ENCODE data around the gene SAPCD2. TPM values are rescaled to one million over a fixed set of nuclear protein-coding genes. Genes with fewer than 3 reads are reported as not detected.
A peak's percentile ranks its signal among the peaks of the same experiment; 100 is the strongest.

Gene SAPCD2
- total RNA-seq, 4 donors from 2014 or later: 0.13 to 1.3 (median 0.19) TPM

GRCh38 chr9:137044037-137044436 lies 26.3 kb downstream of the SAPCD2 start:
- ATAC-seq: no peak
- Histone ChIP-seq H3K4me3 (peak overlapping the region in 1 of 2 donors; percentile 73), H3K9me3 (no peaks in the 10 kb centered on the region), H3K27ac (peak overlapping the region in 3 of 4 donors; percentile 37 to 83 (median 75)), H3K4me1 (peaks cover 0 to 47% (median 12%) of the 10 kb centered on the region in 3 donors), H3K27me3 (peaks cover 25% of the 10 kb centered on the region), H3K36me3 (peaks cover 0 to 38% of the 10 kb centered on the region in 2 donors)
- no peak for TF ChIP-seq CTCF (IDR thresholded peaks at IDR 0.05)
- TF ChIP-seq POLR2A (IDR thresholded peaks at IDR 0.05): no peak
- TF ChIP-seq POLR2AphosphoS5 (IDR thresholded peaks at IDR 0.05): no peak
- no peak for TF ChIP-seq EP300 (IDR thresholded peaks at IDR 0.05)
- 100% methylated on average over 1 of the region's 12 CpGs; no CpG with 5 or more reads in 1 of the 2 donors for WGBS, 2 donors (ENCODE audit: low coverage in 1 of 2)

GRCh38 chr9:137042751-137043727 lies 27.3 kb downstream of the SAPCD2 start:
- Histone ChIP-seq H3K4me3 (peak overlapping the region in 1 of 2 donors; percentile 73), H3K27ac (peak overlapping the region in 3 of 4 donors; percentile 43 to 83 (median 75)), H3K36me3 (peaks cover 0 to 48% of the 10 kb centered on the region in 2 donors), H3K27me3 (peaks cover 15% of the 10 kb centered on the region), H3K9me3 (no peaks in the 10 kb centered on the region), H3K4me1 (peaks cover 0 to 41% (median 12%) of the 10 kb centered on the region in 3 donors)
- ATAC-seq: peak; percentile 35
- TF ChIP-seq POLR2A (IDR thresholded peaks at IDR 0.05): no peak
- no peak for TF ChIP-seq POLR2AphosphoS5 (IDR thresholded peaks at IDR 0.05)
- TF ChIP-seq EP300 (IDR thresholded peaks at IDR 0.05): no peak
- no peak for TF ChIP-seq CTCF (IDR thresholded peaks at IDR 0.05)
- WGBS, 2 donors (ENCODE audit: low coverage in 1 of 2): no CpG with 5 or more reads among the region's 36 CpGs

- H3K4me3 ChIP-seq: peak overlapping the region in 1 of 2 donors; percentile 22
- no peak for TF ChIP-seq POLR2AphosphoS5 (IDR thresholded peaks at IDR 0.05)
- TF ChIP-seq EP300 (IDR thresholded peaks at IDR 0.05): no peak
- ATAC-seq: no peak
- WGBS, 2 donors (ENCODE audit: low coverage in 1 of 2): 68% methylated on average over 5 of the region's 16 CpGs; no CpG with 5 or more reads in 1 of the 2 donors
- peaks cover 0 to 33% (median 12%) of the 10 kb centered on the region in 3 donors for H3K4me1 ChIP-seq
- no peaks in the 10 kb centered on the region for H3K27me3 ChIP-seq
- H3K36me3 ChIP-seq: peaks cover 0 to 58% of the 10 kb centered on the region in 2 donors
- H3K9me3 ChIP-seq: no peaks in the 10 kb centered on the region
- peak overlapping the region in 2 of 4 donors; percentile 5 to 50 for H3K27ac ChIP-seq
Measured at GRCh38 chr9:137041124-137041523, 29.2 kb downstream of the SAPCD2 start.

DNA sequence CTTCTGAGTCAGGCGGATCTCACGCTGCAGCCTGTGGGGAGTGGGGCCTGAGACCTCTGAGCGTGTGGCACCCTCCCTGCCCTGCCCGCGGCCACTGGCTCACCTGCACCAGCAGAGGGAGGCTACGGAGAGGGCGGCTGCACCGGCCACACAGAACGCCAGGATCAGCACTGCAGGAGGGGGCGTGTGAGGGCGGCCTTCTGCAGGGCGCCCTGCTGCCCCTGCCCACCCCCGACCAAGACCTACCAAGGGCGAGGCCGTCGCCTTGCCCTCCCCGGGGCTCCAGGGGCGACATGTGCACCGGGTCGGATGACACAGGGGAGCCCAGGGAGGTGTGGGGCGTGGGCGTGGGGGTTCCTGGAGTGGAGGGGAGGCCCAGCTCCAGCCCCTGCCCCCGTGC lies 29.8 kb downstream of the SAPCD2 start:
- H3K36me3 ChIP-seq: peaks cover 0 to 58% of the 10 kb centered on the region in 2 donors
- peak overlapping the region in 1 of 2 donors; percentile 22 for H3K4me3 ChIP-seq
- no peak for ATAC-seq
- peak overlapping the region in 2 of 4 donors; percentile 5 to 50 for H3K27ac ChIP-seq
- TF ChIP-seq POLR2A (IDR thresholded peaks at IDR 0.05): no peak
- TF ChIP-seq EP300 (IDR thresholded peaks at IDR 0.05): no peak
- no peak for TF ChIP-seq POLR2AphosphoS5 (IDR thresholded peaks at IDR 0.05)
- TF ChIP-seq CTCF (IDR thresholded peaks at IDR 0.05): no peak
- H3K9me3 ChIP-seq: no peaks in the 10 kb centered on the region
- H3K4me1 ChIP-seq: peaks cover 0 to 33% (median 13%) of the 10 kb centered on the region in 3 donors
- WGBS, 2 donors (ENCODE audit: low coverage in 1 of 2): no CpG with 5 or more reads among the region's 23 CpGs
- peaks cover 2% of the 10 kb centered on the region for H3K27me3 ChIP-seq

DNA sequence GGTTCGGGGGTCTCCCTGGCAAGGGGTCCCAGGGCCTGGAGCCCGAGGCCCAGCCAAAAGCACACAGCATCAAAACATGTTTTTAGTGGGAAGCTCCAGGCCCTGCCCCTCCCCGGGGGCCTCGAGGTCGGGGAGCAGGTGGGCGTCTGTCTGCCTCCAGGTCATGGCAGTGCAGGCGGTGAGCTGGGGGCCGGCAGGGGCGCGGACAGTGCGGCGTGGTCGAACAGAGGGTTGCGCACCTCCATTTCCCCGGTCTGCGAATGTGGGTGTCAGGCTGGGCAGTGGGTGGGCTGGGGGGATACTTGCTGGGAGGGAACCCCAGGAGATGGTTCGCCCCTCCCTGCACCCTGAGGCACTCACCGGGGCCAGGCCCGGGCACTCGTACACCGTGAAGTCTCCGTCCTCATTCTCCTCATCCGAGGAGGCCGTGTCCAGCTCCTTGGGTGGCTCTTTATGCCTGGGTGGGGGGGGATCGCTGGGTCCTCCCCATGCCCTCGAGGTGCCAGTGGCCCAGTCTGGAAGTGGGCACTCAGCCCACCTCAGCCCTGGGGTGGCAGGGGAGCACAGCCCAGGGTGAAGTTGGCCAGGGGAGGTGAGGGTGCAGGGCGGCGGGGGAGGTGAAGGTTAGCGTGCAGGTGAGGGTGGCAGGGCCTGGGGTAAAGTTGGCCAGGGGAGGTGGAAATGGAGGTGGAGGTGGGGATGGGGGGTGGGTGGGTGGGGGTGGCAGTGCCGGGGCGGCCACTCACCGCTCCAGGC lies 30.6 kb downstream of the SAPCD2 start:
- no peaks in the 10 kb centered on the region for H3K9me3 ChIP-seq
- no peak overlapping the region for H3K4me3 ChIP-seq
- H3K4me1 ChIP-seq: peaks cover 0 to 34% (median 16%) of the 10 kb centered on the region in 3 donors
- ATAC-seq: no peak
- H3K36me3 ChIP-seq: peaks cover 0 to 58% of the 10 kb centered on the region in 2 donors
- no peak overlapping the region for H3K27ac ChIP-seq
- H3K27me3 ChIP-seq: peaks cover 10% of the 10 kb centered on the region
- TF ChIP-seq POLR2AphosphoS5 (IDR thresholded peaks at IDR 0.05) (no peak), POLR2A (IDR thresholded peaks at IDR 0.05) (no peak), EP300 (IDR thresholded peaks at IDR 0.05) (no peak), CTCF (IDR thresholded peaks at IDR 0.05) (no peak)
- WGBS, 2 donors (ENCODE audit: low coverage in 1 of 2): no CpG with 5 or more reads among the region's 32 CpGs
